ENCODE data around the gene FGF11. TPM values are rescaled to one million over a fixed set of nuclear protein-coding genes. Genes with fewer than 3 reads are reported as not detected.

The FGF11 gene
- total RNA-seq, 1 donor from 2014 or later, result 1.1 TPM

DNA sequence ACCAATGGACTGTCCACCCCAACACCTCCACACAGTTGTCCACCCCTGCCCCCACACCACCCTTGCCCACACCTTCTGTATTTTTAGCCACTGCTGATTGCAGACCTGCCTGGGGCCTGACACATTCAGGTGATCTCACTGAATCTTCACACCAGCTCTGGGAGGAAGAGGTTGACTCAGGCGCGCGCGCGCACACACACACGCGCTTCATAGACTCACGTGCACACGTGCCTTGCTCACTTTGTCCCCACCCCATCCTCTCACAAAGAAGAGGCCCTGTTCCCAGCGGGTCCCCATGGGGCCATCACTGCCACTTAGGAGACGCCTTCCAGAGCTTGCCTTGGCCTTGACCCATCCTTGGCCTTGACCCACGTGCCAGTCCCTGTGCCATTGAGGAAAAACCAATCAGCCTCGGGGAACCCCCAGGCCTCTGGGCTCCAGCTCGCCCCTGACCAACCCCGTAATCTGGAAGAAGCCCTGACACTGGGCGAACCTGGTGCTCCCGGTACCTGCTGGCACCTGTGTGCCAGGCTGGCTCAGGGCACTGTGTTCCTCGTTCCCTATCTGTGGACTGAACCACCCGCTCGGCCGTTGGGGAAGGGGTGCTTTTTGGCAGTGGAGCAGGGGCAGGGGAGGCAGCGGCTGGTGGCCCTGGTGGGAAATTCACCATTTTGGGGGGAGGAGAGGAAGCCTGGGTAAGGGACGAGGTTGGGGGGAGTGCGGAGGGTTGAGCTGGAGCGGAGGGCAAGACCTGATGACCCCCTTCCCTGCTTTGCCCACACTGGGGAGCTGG lies 28.5 kb upstream of the FGF11 start:
- no peaks in the 10 kb centered on the region for H3K4me1 ChIP-seq
- H3K9me3 ChIP-seq, result no peaks in the 10 kb centered on the region
- ATAC-seq, result no peak
- TF ChIP-seq, protein P1, sequence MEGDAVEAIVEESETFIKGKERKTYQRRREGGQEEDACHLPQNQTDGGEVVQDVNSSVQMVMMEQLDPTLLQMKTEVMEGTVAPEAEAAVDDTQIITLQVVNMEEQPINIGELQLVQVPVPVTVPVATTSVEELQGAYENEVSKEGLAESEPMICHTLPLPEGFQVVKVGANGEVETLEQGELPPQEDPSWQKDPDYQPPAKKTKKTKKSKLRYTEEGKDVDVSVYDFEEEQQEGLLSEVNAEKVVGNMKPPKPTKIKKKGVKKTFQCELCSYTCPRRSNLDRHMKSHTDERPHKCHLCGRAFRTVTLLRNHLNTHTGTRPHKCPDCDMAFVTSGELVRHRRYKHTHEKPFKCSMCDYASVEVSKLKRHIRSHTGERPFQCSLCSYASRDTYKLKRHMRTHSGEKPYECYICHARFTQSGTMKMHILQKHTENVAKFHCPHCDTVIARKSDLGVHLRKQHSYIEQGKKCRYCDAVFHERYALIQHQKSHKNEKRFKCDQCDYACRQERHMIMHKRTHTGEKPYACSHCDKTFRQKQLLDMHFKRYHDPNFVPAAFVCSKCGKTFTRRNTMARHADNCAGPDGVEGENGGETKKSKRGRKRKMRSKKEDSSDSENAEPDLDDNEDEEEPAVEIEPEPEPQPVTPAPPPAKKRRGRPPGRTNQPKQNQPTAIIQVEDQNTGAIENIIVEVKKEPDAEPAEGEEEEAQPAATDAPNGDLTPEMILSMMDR (IDR thresholded peaks at IDR 0.05), result no peak
- no peak overlapping the region for H3K27ac ChIP-seq
- H3K36me3 ChIP-seq, result no peaks in the 10 kb centered on the region
- intact Hi-C loops (cut with DNase I), result no loop called here
- no peaks in the 10 kb centered on the region for H3K27me3 ChIP-seq
- no peak overlapping the region for H3K4me3 ChIP-seq
- no peak for DNase-seq

DNA sequence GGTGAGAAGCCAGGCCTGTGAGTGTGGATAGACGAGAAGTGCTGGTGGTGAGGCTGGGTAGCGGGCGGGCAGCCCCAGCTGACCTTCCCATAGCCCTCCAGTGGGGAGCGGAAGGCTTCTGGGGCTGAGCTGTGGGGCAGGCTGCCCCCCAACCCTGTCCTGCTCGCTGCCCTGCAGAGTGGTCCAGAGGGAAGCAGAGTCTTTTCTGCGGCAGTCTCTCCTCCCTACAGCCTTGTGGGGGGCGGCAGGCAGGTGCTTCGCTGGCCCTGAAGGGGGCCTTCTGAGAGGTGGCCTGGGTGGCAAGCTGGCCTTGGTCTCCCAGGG lies 27.9 kb upstream of the FGF11 start:
- no peak overlapping the region for H3K27ac ChIP-seq
- no peak for ATAC-seq

DNA sequence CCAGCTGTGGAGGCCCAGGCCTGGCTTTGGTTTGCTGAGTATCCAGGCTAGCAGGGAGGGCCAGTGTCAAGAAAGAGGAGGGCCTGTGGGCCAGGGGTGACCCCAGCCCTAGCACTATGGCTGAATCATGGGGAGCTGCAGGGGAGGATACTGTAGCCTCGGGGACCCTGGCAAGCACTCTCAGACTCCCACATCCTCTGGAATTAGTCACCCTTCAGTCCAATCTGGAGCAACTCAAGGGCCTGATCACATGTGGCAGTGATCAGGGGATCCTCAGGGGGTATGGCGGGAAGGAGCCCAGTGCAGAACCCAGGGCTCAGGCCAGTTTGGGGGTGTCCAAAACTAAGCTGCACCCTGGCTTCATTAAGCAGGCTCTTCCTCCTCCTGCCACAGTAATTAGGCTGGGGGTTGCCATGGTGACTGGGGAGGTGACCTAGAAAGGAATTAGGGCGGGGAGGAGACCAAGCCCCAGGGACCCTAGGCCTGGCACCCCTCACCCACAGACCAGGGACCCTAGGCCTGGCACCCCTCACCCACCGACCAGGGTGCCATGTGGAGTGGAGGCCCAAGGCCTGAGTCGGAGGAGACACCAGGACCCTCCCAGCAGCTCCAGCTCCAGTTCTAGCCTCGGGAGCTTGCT lies 25.8 kb upstream of the FGF11 start:
- no peaks in the 10 kb centered on the region for H3K9me3 ChIP-seq
- no peak overlapping the region for H3K4me3 ChIP-seq
- H3K27me3 ChIP-seq, result no peaks in the 10 kb centered on the region
- intact Hi-C loops (cut with DNase I), result no loop called here
- H3K4me1 ChIP-seq, result no peaks in the 10 kb centered on the region
- no peak overlapping the region for H3K27ac ChIP-seq
- TF ChIP-seq, protein P1 (IDR thresholded peaks at IDR 0.05), result no peak
- H3K36me3 ChIP-seq, result no peaks in the 10 kb centered on the region
- ATAC-seq, result no peak
- no peak for DNase-seq

More for the DNA sequence above, 27.9 kb upstream of the FGF11 start:
- no peaks in the 10 kb centered on the region for H3K9me3 ChIP-seq
- no peaks in the 10 kb centered on the region for H3K4me1 ChIP-seq
- no peak for DNase-seq
- no peak overlapping the region for H3K4me3 ChIP-seq
- no peaks in the 10 kb centered on the region for H3K36me3 ChIP-seq
- intact Hi-C loops (cut with DNase I), result no loop called here
- no peaks in the 10 kb centered on the region for H3K27me3 ChIP-seq
- TF ChIP-seq, protein P1 (IDR thresholded peaks at IDR 0.05), result no peak

DNA sequence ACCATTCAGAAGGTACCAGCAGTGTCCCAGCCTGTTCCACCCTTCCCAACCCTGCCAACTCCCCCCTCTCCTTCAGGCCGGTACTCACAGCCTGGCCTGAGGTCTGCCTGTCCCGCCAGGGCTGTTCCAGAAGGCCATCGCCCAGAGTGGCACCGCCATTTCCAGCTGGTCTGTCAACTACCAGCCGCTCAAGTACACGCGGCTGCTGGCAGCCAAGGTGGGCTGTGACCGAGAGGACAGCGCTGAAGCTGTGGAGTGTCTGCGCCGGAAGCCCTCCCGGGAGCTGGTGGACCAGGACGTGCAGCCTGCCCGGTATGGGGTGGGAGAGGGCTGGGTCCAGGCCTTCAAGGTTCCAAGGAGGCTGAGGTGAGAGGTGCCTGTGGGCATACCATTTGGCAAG lies 24.5 kb upstream of the FGF11 start:
- TF ChIP-seq, protein P1 (IDR thresholded peaks at IDR 0.05), result no peak
- no peak overlapping the region for H3K4me3 ChIP-seq
- intact Hi-C loops (cut with DNase I), result no loop called here
- H3K36me3 ChIP-seq, result no peaks in the 10 kb centered on the region
- H3K27ac ChIP-seq, result no peak overlapping the region
- ATAC-seq (no peak), DNase-seq (no peak)
- no peaks in the 10 kb centered on the region for H3K27me3 ChIP-seq
- no peaks in the 10 kb centered on the region for H3K4me1 ChIP-seq
- no peaks in the 10 kb centered on the region for H3K9me3 ChIP-seq

DNA sequence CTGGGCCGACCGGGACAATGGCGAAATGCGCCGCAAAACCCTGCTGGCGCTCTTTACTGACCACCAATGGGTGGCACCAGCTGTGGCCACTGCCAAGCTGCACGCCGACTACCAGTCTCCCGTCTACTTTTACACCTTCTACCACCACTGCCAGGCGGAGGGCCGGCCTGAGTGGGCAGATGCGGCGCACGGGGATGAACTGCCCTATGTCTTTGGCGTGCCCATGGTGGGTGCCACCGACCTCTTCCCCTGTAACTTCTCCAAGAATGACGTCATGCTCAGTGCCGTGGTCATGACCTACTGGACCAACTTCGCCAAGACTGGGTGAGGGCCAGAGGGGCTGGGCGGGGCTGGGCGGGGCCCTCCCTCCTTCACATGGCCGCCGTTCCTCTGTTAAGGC lies 23.5 kb upstream of the FGF11 start:
- no peaks in the 10 kb centered on the region for H3K9me3 ChIP-seq
- no peak overlapping the region for H3K27ac ChIP-seq
- intact Hi-C loops (cut with DNase I), result no loop called here
- no peaks in the 10 kb centered on the region for H3K27me3 ChIP-seq
- H3K36me3 ChIP-seq, result no peaks in the 10 kb centered on the region
- no peak overlapping the region for H3K4me3 ChIP-seq
- DNase-seq (no peak), ATAC-seq (no peak)
- TF ChIP-seq, protein P1 (IDR thresholded peaks at IDR 0.05), result no peak
- H3K4me1 ChIP-seq, result no peaks in the 10 kb centered on the region

Measured in upper lobe of right lung (tissue), 1 donor.